Measurements from ENCODE around the gene ACACA. TPM values are rescaled to one million over a fixed set of nuclear protein-coding genes. Genes with fewer than 3 reads are reported as not detected.

ACACA gene
- total RNA-seq, 1 experiment from 2014 or later, result 33.0 TPM

DNA sequence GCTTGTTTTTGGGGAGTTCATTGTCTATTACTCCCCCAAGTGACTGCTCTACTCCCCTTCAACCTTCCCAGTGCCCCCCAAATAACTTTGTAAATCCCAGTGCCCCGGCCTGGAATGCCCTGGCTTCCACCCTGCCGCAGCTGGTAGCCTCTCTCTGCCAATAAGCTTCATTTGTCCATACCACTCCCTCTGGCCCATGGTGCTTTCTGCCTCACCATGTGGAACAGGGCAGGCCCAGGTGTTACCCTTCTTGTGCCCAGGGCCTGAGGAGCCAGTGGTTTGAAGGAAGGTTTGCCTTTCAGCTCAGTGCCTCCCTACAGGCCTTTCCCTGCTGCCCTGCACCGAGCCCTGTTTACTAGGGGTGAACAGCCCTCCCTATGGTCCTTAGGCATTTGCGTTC is 323.7 kb downstream of the ACACA start:
- POLR2A ChIA-PET (ENCODE audit: unreplicated experiment), result no interaction called here
- Histone ChIP-seq H3K79me2 (ENCODE audit: low read length) (no peaks in the 10 kb centered on the region), H3K4me2 (ENCODE audit: low read length) (no peak overlapping the region), H3K27me3 (ENCODE audit: low read length) (no peaks in the 10 kb centered on the region), H2AFZ (ENCODE audit: low read length) (no peak overlapping the region), H3K36me3 (ENCODE audit: low read depth, low read length) (peaks cover 9% of the 10 kb centered on the region; the same call in 1 of the 2 replicates), H3K9ac (ENCODE audit: low read length) (no peak overlapping the region), H3K9me2 (replicated peaks; ENCODE audit: low read length) (no peaks in the 10 kb centered on the region), H3K4me1 (ENCODE audit: insufficient read depth, low read length) (no peaks in the 10 kb centered on the region), H3F3A (ENCODE audit: low read length, unreplicated experiment) (no peaks in the 10 kb centered on the region), H4K20me1 (ENCODE audit: low read length) (no peaks in the 10 kb centered on the region), H3K4me3 (ENCODE audit: low read length) (no peak overlapping the region), H3K27ac (ENCODE audit: low read length) (no peak overlapping the region), H3K9me3 (ENCODE audit: low read length) (no peaks in the 10 kb centered on the region)
- ATAC-seq, result no peak
- CTCF ChIA-PET, result interaction anchor here (0.5 to 0.6 kb wide), 2 partner anchors 33 to 91 kb away, joined by 3 to 4 read pairs; no protein-coding TSS in a partner anchor
- TF ChIP-seq, protein P1, sequence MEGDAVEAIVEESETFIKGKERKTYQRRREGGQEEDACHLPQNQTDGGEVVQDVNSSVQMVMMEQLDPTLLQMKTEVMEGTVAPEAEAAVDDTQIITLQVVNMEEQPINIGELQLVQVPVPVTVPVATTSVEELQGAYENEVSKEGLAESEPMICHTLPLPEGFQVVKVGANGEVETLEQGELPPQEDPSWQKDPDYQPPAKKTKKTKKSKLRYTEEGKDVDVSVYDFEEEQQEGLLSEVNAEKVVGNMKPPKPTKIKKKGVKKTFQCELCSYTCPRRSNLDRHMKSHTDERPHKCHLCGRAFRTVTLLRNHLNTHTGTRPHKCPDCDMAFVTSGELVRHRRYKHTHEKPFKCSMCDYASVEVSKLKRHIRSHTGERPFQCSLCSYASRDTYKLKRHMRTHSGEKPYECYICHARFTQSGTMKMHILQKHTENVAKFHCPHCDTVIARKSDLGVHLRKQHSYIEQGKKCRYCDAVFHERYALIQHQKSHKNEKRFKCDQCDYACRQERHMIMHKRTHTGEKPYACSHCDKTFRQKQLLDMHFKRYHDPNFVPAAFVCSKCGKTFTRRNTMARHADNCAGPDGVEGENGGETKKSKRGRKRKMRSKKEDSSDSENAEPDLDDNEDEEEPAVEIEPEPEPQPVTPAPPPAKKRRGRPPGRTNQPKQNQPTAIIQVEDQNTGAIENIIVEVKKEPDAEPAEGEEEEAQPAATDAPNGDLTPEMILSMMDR (conservative IDR thresholded peaks at IDR 0.05; ENCODE audit: low read depth, low read length), result no peak
- no peak for TF ChIP-seq EZH2 (IDR thresholded peaks at IDR 0.05; ENCODE audit: low read length, unreplicated experiment)
- TF ChIP-seq EZH2phosphoT487 (IDR thresholded peaks at IDR 0.05; ENCODE audit: borderline replicate concordance, low read length), result no peak
- no peak for DNase-seq
- BruUV-seq (replicated peaks), result TSS peak; percentile 9
- intact Hi-C loops (cut with micrococcal nuclease), result no loop called here

DNA sequence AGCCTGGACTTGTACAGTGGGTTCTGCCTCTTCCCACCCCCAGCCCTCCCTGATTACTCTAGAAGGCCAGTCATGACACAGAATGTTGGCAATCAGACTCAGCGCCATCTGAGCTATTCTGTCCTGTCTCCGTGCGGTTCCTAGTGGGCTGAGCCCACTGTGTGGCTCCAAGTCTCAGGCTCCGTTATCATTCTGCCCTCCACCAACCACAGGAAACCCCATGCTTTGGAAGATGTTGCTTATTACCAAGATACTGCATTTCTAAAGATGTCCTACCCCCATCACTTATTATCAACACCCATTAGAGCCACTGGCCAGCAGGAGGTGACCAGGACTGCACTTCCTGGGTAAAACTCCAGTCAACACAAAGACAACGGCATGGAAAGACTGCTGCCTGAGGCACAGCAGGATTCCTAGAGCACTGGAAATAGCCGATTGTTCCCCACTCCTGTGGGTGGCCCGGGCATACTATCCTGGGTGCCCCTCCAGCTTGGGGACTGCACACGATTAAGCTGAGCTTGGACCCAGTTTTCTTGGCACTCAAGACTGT is 324.2 kb downstream of the ACACA start:
- peaks cover 9% of the 10 kb centered on the region; the same call in 1 of the 2 replicates for H3K36me3 ChIP-seq (ENCODE audit: low read depth, low read length)
- H3K27ac ChIP-seq (ENCODE audit: low read length), result no peak overlapping the region
- H3K4me1 ChIP-seq (ENCODE audit: insufficient read depth, low read length), result no peaks in the 10 kb centered on the region
- no peak overlapping the region for H3K4me3 ChIP-seq (ENCODE audit: low read length)
- no peaks in the 10 kb centered on the region for H3K9me2 ChIP-seq (replicated peaks; ENCODE audit: low read length)
- no peak overlapping the region for H2AFZ ChIP-seq (ENCODE audit: low read length)
- H3K9me3 ChIP-seq (ENCODE audit: low read length), result no peaks in the 10 kb centered on the region
- CTCF ChIA-PET, result interaction anchor here (0.5 to 0.6 kb wide), 2 partner anchors 33 to 92 kb away, joined by 3 to 4 read pairs; no protein-coding TSS in a partner anchor
- POLR2A ChIA-PET (ENCODE audit: unreplicated experiment), result no interaction called here
- H4K20me1 ChIP-seq (ENCODE audit: low read length), result no peaks in the 10 kb centered on the region
- no peak for DNase-seq
- intact Hi-C loops (cut with micrococcal nuclease), result no loop called here
- H3K27me3 ChIP-seq (ENCODE audit: low read length), result no peaks in the 10 kb centered on the region
- no peaks in the 10 kb centered on the region for H3K79me2 ChIP-seq (ENCODE audit: low read length)
- H3K9ac ChIP-seq (ENCODE audit: low read length), result no peak overlapping the region
- no peaks in the 10 kb centered on the region for H3F3A ChIP-seq (ENCODE audit: low read length, unreplicated experiment)
- ATAC-seq, result no peak
- no peak for TF ChIP-seq EZH2 (IDR thresholded peaks at IDR 0.05; ENCODE audit: low read length, unreplicated experiment)
- TF ChIP-seq EZH2phosphoT487 (IDR thresholded peaks at IDR 0.05; ENCODE audit: borderline replicate concordance, low read length), result no peak
- TF ChIP-seq, protein P1 (conservative IDR thresholded peaks at IDR 0.05; ENCODE audit: low read depth, low read length), result no peak
- BruUV-seq (replicated peaks), result no TSS peak
- no peak overlapping the region for H3K4me2 ChIP-seq (ENCODE audit: low read length)

DNA sequence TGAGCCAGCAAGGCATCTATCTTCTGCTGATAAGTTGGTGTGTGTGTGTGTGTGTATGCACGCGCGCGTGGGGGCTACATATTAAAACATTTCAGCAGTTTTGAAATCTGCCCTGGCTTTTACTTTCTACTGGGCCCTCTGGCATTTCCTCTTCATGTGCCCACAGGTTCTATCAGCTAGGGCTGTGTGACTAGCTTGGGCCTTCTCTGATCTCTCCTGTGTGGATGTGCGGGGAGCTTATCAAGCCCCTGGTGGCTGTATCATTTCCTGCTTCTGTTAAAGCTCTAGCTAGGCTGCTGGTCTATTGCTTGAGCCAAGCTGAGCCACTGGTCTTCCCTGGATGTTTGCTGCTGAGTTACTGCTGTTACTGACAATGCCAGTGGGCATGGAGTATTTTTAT is 325.3 kb downstream of the ACACA start:
- no TSS peak for BruUV-seq (replicated peaks)
- H3K79me2 ChIP-seq (ENCODE audit: low read length), result no peaks in the 10 kb centered on the region

More for the DNA sequence above, 325.3 kb downstream of the ACACA start:
- Histone ChIP-seq H3K27me3 (ENCODE audit: low read length) (no peaks in the 10 kb centered on the region), H3K4me1 (ENCODE audit: insufficient read depth, low read length) (no peaks in the 10 kb centered on the region), H3K4me2 (ENCODE audit: low read length) (no peak overlapping the region), H3K27ac (ENCODE audit: low read length) (no peak overlapping the region), H2AFZ (ENCODE audit: low read length) (no peak overlapping the region), H3K36me3 (ENCODE audit: low read depth, low read length) (peaks cover 4% of the 10 kb centered on the region; the same call in 1 of the 2 replicates), H3K9ac (ENCODE audit: low read length) (no peak overlapping the region), H4K20me1 (ENCODE audit: low read length) (no peaks in the 10 kb centered on the region), H3K4me3 (ENCODE audit: low read length) (no peak overlapping the region), H3F3A (ENCODE audit: low read length, unreplicated experiment) (no peaks in the 10 kb centered on the region), H3K9me3 (ENCODE audit: low read length) (no peaks in the 10 kb centered on the region), H3K9me2 (replicated peaks; ENCODE audit: low read length) (no peaks in the 10 kb centered on the region)
- ChIA-PET POLR2A (ENCODE audit: unreplicated experiment) (no interaction called here), CTCF (interaction anchor here (0.5 kb wide), 1 partner anchor 33 kb away, joined by 3 read pairs; no protein-coding TSS in a partner anchor)
- ATAC-seq, result no peak
- DNase-seq, result no peak
- TF ChIP-seq EZH2 (IDR thresholded peaks at IDR 0.05; ENCODE audit: low read length, unreplicated experiment), result no peak
- no peak for TF ChIP-seq EZH2phosphoT487 (IDR thresholded peaks at IDR 0.05; ENCODE audit: borderline replicate concordance, low read length)
- TF ChIP-seq, protein P1 (conservative IDR thresholded peaks at IDR 0.05; ENCODE audit: low read depth, low read length), result no peak
- intact Hi-C loops (cut with micrococcal nuclease), result no loop called here
